NCI-H1930 (cell line): ENCODE results near the gene PSMC2.
"Not testable (repeated sequence)": the region's sequence is repeated elsewhere in the genome, so short reads cannot be mapped to it uniquely, and the experiment has no call there.

Source experiments
- DNase-seq, 2 experiments: peaks; one replicate each; lab custom pipeline; 2025; lab: John Stamatoyannopoulos, UW

PSMC2 gene

DNA sequence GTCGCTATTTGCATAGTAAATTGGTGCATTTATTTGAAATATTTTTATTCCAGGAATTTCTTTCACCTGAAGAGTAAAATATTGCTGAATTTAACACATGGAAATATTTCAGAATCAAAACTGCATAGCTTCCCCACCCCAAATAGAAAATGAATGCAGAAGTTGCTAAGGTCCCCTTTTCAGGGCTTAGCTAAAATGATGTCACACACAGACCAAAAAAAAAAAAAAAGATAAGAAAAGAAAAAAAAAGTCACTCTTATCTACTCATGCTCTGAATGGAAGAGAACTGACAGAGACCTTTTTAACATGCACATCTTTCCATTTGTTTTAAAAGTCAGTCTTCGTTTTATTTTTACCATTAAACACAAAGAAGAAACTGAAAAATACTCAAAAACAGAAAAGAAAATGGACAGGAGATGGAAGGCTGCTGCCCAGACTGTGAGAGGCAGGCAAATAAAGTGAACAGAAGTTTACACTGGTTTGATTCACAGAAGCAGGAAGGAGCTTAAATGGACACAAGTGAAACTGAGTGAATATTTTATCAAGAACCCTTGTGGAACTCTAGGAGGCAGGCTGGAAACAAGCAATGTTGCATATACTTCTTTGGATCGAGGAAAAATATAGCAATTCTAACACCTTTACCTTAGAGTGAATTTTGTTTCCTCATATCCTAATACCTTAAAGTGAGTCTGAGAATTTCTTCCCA lies 32.0 kb downstream of the PSMC2 start:
- DNase-seq: no peak

GRCh38 chr7:103380395-103381191 lies 33.1 kb downstream of the PSMC2 start:
- DNase-seq: no peak

GRCh38 chr7:103381280-103382031 lies 34.0 kb downstream of the PSMC2 start:
- DNase-seq: no peak

DNA sequence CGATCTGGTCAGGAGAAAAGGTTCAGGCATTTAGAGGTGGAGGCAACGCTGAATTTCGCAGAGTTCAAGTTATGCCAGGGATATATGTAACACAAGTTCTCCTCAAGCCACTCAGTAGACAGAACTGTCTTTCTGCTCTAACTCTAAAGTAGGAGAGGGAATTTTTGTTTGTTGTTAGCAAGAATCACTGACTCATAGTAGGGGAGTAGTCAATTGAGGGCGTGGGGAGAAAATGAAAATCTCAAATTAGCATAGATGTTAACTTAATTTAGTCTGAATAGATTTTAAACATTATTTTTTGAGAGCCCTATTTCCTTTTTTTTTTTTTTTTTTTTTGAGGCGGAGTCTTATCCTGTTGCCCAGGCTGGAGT lies 34.6 kb downstream of the PSMC2 start:
- no peak for DNase-seq

DNA sequence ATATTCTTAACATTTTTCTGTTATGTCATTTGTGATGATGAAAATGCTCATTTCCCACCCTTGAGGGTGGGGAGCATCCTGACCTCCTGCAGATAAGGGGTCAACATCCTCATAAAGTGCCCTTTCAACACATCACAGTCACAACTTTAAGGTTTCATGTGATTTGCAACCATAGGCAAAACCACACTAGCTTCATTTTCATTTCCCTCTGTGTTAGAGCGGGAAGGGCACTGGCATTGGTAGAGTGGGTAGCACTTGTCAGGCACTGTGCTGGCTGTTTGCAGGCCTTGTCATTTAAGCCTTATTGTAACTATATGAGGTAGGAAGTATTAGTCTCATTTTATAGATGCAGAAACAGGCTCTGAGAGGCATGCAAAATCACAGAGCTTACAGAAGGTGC lies 39.8 kb downstream of the PSMC2 start:
- DNase-seq: no peak

- no peak for DNase-seq
Observed at GRCh38 chr7:103388469-103389140, 41.2 kb downstream of the PSMC2 start.

DNA sequence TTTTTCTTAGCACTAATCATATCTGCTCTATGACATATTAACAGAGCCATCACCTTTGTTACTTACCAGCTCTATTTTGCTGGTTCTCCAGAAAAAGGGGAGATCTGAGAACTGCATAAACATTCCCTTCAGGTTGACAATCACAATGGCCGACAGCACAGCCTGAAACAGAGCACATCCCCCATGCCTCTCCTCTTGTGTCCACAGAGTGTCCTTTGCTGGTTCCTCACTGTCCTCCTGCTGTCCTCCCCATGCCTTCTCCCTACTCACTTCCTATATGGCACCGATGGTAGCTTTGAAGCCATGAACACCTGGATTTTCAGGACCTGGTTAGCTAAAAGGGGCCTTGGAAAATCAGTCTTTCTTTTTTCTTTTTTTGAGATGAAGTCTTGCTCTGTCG lies 41.8 kb downstream of the PSMC2 start:
- no peak for DNase-seq

DNA sequence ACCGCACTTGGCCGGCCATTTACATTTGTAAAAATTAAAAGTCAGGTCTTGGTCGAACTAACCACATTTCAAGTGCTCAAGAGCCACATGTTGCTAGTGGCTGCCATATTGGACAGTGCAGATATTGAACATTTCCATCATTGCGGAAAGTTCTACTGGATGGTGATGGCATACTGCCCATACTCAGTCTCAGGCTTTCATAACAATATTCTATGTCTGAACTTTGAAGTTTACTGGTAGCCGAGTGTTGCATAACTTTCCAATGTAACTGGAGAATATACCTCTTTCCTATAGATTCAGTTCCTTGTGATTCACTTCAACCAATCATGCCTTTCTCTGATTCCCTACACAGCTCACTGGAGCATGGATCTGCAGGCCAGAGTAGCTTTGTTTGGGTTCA lies 43.7 kb downstream of the PSMC2 start:
- no peak for DNase-seq

DNA sequence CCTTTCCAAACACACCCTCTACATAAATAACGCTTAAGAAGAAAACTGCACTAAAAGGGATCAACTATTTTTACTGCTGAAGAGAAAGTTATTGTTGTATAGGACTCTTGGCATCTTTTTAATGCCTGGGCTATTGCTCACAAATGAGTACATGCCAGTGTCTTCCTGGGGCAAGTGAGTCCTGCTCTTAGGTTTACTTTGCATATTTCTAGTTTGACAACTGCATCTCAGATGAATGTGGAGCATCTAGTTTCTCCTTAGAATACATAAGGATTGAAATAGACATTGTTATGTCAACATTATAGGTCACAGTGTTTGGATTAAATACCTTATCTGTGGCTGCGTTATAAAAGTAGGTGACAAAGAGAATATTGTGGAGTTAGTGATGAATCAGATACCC lies 44.5 kb downstream of the PSMC2 start:
- DNase-seq: no peak

DNA sequence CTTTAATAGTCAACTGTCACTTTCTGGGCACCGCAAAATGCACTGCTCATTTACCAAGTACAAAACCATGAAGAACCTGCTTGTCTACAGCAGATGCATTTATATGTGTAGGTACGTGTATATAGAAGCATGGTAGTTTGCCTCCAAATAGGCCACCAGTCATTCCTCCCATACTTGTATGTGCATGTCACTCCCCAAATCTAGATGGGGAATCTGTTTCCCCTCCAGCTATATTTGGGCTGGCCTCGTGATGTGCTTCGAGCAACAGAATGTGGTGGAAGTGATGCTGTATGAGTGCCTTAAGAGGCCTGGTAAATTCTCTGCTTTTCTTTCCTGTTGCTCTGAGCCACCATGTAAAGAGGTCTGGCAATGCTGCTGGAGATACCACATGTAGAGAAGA lies 47.1 kb downstream of the PSMC2 start:
- no peak for DNase-seq

- no peak for DNase-seq
Observed at GRCh38 chr7:103395071-103395470, 47.6 kb downstream of the PSMC2 start.

DNA sequence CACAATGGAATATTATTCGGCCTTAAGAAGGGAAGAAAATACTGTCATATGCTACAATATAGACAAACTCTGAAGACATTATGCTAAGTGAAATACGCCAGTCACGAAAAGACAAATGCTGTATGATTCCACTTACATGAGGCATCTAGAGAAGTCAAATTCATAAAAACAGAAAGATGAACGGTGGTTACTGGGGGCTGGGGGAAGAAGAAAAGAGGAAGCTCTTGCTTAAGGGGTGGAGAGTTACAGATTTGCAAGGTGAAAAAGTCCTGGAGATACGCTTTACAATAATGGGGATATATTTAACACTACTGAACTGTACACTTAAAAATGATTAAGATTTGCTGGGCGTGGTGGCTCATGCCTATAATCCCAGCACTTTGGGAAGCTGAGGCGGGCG lies 49.0 kb downstream of the PSMC2 start:
- DNase-seq: no peak

DNA sequence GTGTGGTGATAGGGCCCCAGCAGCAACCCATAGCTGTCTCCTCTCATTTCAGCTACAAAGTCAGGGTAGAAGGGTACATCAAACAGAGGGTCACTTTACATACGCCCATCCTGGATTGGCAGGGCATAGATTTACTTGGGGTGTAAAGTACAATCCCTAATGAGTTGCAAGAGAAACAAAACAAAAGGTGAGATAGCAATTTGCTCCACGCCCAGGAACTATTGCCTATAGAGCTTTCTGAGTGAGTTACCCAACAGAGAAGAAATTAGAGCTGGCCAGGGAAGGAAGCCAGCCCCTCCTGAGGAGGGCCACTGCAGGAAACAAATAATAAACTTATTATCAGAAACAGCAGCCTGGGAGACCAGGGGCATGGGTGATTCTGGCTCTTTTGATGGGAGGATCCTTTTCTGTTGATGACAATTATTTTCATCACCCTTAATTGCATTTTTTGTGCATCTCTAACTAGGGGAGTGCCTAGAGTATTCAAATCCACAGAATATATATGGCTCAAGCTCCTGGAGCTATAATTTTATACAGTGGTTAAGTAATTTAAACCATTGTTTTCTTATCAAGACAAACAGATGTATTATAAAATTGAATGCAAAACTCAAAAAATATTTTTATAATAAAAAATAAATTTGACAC lies 51.2 kb downstream of the PSMC2 start:
- DNase-seq: no peak

GRCh38 chr7:103399687-103400086 lies 52.2 kb downstream of the PSMC2 start:
- DNase-seq: not testable (repeated sequence)

DNA sequence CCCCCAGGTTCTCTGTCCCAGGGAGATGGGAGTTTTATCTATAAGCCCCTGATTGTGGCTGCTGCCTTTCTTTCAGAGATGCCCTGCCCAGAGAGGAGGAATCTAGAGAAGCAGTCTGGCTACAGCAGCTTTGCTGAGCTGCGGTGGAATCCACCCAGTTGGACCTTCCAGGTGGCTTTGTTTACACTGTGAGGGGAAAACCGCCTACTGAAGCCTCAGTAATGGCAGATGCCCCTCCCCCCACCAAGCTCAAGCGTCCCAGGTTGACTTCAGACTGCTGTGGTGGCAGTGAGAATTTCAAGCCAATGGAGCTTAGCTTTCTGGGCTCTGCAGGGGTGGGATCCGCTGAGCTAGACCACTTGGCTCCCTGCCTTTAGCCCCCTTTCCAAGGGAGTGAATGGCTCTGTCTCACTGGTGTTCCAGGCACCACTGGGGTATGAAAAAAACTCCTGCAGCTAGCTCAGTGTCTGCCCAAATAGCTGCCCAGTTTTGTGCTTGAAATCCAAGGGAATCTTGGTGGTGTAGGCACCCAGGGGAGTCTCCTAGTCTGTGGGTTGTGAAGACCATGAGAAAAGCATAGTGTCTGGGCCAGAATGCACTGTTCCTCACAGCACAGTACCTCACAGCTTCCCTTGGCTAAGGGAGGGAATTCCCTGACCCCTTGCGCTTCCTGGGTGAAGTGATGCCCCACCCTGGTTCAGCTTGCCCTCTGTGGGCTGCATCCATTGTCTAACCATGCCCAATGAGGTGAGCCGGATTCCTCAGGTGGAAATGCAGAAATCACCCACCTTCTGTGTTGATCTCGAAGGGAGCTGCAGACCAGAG lies 58.6 kb downstream of the PSMC2 start:
- DNase-seq: not testable (repeated sequence)

- DNase-seq: no peak
Observed at GRCh38 chr7:103412151-103412550, 64.7 kb downstream of the PSMC2 start.

DNA sequence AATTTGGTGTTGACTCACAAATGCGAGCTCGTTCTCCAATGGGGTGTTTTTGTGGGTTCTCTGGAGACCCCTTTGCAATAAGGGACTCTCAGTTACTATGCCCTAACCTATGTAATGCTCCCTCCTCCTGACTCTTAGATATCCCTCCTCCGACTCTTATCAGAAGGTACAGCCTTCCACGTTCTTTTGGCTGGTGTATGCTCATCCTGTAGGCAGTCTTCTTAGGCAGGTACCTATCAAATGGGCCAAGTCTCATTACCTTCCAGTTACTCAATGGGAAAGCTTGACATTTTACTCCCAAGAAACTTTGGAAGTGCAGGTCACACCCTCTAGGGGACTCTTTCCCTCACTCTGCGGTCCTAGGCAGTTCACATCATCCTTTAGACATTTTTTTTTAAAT lies 66.0 kb downstream of the PSMC2 start:
- no peak for DNase-seq

- no peak for DNase-seq
Observed at GRCh38 chr7:103418241-103418640, 70.8 kb downstream of the PSMC2 start.
